Neuronal stem cell (in vitro differentiated cells): ENCODE results near the gene SUCLG2. TPM values are rescaled to one million over a fixed set of nuclear protein-coding genes. Genes with fewer than 3 reads are reported as not detected.

ENCODE experiments used
- DNase-seq: peaks from one replicate; pipeline ENCODE4 v3.0.0-alpha.2; 2013; ENCODE audit warnings: low spot score
- H2AFZ ChIP-seq: one replicate; pipeline ENCODE4 v1.6.1; 2013; ENCODE audit warnings: mild to moderate bottlenecking, low read length, inconsistent platforms
- H2AK5ac ChIP-seq: 2 replicates; pipeline ENCODE4 v1.6.1; 2013; ENCODE audit warnings: low read depth, mild to moderate bottlenecking, inconsistent platforms, low read length, moderate library complexity, mixed read lengths
- H2BK120ac ChIP-seq: 2 replicates; pipeline ENCODE4 v1.6.1; 2013; ENCODE audit warnings: low read depth, mild to moderate bottlenecking, inconsistent platforms, low read length, moderate library complexity, mixed read lengths
- H2BK12ac ChIP-seq: one replicate; pipeline ENCODE4 v1.6.1; 2013; ENCODE audit warnings: low read length, inconsistent platforms
- H2BK15ac ChIP-seq: 2 replicates; pipeline ENCODE4 v1.6.1; 2013; ENCODE audit warnings: mild to moderate bottlenecking, low read length, inconsistent platforms, mixed read lengths
- H2BK5ac ChIP-seq: one replicate; pipeline ENCODE4 v1.6.1; 2013; ENCODE audit warnings: inconsistent platforms, mild to moderate bottlenecking, low read length, moderate library complexity
- H3K14ac ChIP-seq: one replicate; pipeline ENCODE4 v1.6.1; 2013; ENCODE audit warnings: low read length, inconsistent platforms
- H3K18ac ChIP-seq: 2 replicates; pipeline ENCODE4 v1.6.1; 2013; ENCODE audit warnings: low read length, inconsistent platforms
- H3K23ac ChIP-seq: 2 replicates; pipeline ENCODE4 v1.6.1; 2013; ENCODE audit warnings: low read depth, mild to moderate bottlenecking, mixed read lengths, low read length, inconsistent platforms; ENCODE audit not compliant: poor library complexity
- H3K27ac ChIP-seq: replicated peaks from 3 replicates; pipeline ENCODE4 v1.5.1; 2013; ENCODE audit warnings: low read length, inconsistent platforms
- H3K27me3 ChIP-seq, 3 experiments: 2 replicates each; pipeline ENCODE4 v1.6.1; 2013; ENCODE audit warnings: low read length in 3 of 3, mild to moderate bottlenecking in 2 of 3, inconsistent platforms in 1 of 3, low read depth in 1 of 3, mixed read lengths in 1 of 3, moderate library complexity in 1 of 3; ENCODE audit not compliant: control insufficient read depth in 3 of 3, insufficient read depth in 3 of 3
- H3K36me3 ChIP-seq, 2 donors: replicated peaks in 1 of 2; 2 replicates each; pipeline ENCODE4 v1.6.1; 2013; ENCODE audit warnings: low read length in 2 of 2; ENCODE audit not compliant: control insufficient read depth in 2 of 2, insufficient read depth in 2 of 2
- H3K4ac ChIP-seq: 2 replicates; pipeline ENCODE4 v1.6.1; 2013; ENCODE audit warnings: inconsistent platforms, mild to moderate bottlenecking, low read length, moderate library complexity
- H3K4me1 ChIP-seq, 2 donors: 1 replicate in 1 of 2; 2 replicates in 1 of 2; pipeline ENCODE4 v1.6.1; 2013; ENCODE audit warnings: low read length in 2 of 2, low read depth in 1 of 2; ENCODE audit not compliant: control insufficient read depth in 2 of 2, insufficient read depth in 1 of 2
- H3K4me2 ChIP-seq: one replicate; pipeline ENCODE4 v1.6.1; 2013; ENCODE audit warnings: mild to moderate bottlenecking, low read length, inconsistent platforms; ENCODE audit not compliant: insufficient read depth, poor library complexity, severe bottlenecking
- H3K4me3 ChIP-seq, 2 donors: 2 replicates each; pipeline ENCODE4 v1.5.1; 2013; ENCODE audit warnings: low read length in 2 of 2, mild to moderate bottlenecking in 2 of 2, inconsistent platforms in 1 of 2, moderate library complexity in 1 of 2
- H3K79me1 ChIP-seq: one replicate; pipeline ENCODE4 v1.6.1; 2013; ENCODE audit warnings: low read depth, mild to moderate bottlenecking, inconsistent platforms, low read length, moderate library complexity
- H3K9ac ChIP-seq: one replicate; pipeline ENCODE4 v1.6.1; 2013; ENCODE audit warnings: mild to moderate bottlenecking, low read depth, low read length, inconsistent platforms; ENCODE audit not compliant: poor library complexity
- H3K9me3 ChIP-seq, 2 donors: replicated peaks in 1 of 2; 2 replicates each; pipeline versions ENCODE3 to v1.6.1; 2013; ENCODE audit warnings: low read length in 2 of 2, mild to moderate bottlenecking in 2 of 2, inconsistent platforms in 1 of 2, low read depth in 1 of 2, mixed read lengths in 1 of 2, moderate library complexity in 1 of 2; ENCODE audit not compliant: control insufficient read depth in 2 of 2, insufficient read depth in 1 of 2
- H4K8ac ChIP-seq: one replicate; pipeline ENCODE4 v1.6.1; 2013; ENCODE audit warnings: low read depth, mild to moderate bottlenecking, inconsistent platforms, low read length, moderate library complexity
- H4K91ac ChIP-seq: one replicate; pipeline ENCODE4 v1.6.1; 2013; ENCODE audit warnings: low read length, low read depth, mild to moderate bottlenecking, inconsistent platforms; ENCODE audit not compliant: poor library complexity
- WGBS, 2 donors: extraction: QIAGEN DNeasy Blood & Tissue Kit; methylation state at CpG; one replicate each; pipeline ENCODE4 v1.1.7; 2013; ENCODE audit warnings: missing lambda C conversion rate in 2 of 2, mixed read lengths in 1 of 2; ENCODE audit not compliant: insufficient read length in 2 of 2, insufficient replicate concordance in 1 of 2; ENCODE audit errors: extremely low coverage in 2 of 2; 5-methylcytosine and 5-hydroxymethylcytosine counted together
- polyA plus RNA-seq, 2 experiments: library from polyadenylated mRNA; stranded (reverse); fragments of 200-250 nt; gene quantifications; one replicate each; pipeline ENCODE4 v1.2.3, GENCODE V29; 2013

SUCLG2 gene
- 34.0 TPM for polyA plus RNA-seq (2013, experiment 1 of 2)
- 35.8 TPM for polyA plus RNA-seq (2013, experiment 2 of 2)

GRCh38 chr3:67654099-67654843 lies at the start of gene SUCLG2:
SUCLG2 (minus strand) TSS chr3:67654612; CDS start chr3:67654586, 26 bp downstream.
- Histone ChIP-seq H3K14ac (no peak within 1 kb of the TSS), H2AFZ (peak within 1 kb of the TSS; percentile 98), H4K91ac (no peak within 1 kb of the TSS), H3K9me3 (peaks cover 2 to 12% of the 10 kb centered on the region in 2 donors), H3K4ac (peak within 1 kb of the TSS; percentile 55), H3K9ac (peak within 1 kb of the TSS; percentile 88), H3K36me3 (peaks cover 0 to 6% of the 10 kb centered on the region in 2 donors), H2BK5ac (peak within 1 kb of the TSS; percentile 68), H3K27me3 (no peaks in the 10 kb centered on the region), H2BK12ac (peak within 1 kb of the TSS; percentile 17), H3K23ac (peak within 1 kb of the TSS; percentile 76), H2BK15ac (peak within 1 kb of the TSS; percentile 2), H3K4me2 (peak within 1 kb of the TSS; percentile 77), H3K79me1 (peaks cover 2% of the 10 kb centered on the region), H3K27ac (peak within 1 kb of the TSS; percentile 70), H3K4me3 (peak within 1 kb of the TSS; percentile 72 to 94), H3K18ac (peak within 1 kb of the TSS; percentile 99), H4K8ac (no peak within 1 kb of the TSS), H3K4me1 (peaks cover 9 to 11% of the 10 kb centered on the region in 2 donors), H2AK5ac (no peak within 1 kb of the TSS), H2BK120ac (peak within 1 kb of the TSS; percentile 27)
- no CpG with 5 or more reads among the region's 66 CpGs for WGBS, 2 donors
- peak; percentile 72 for DNase-seq

- Histone ChIP-seq H3K4me2 (no peak overlapping the region), H2AFZ (no peak overlapping the region)
These were observed 46.2 kb upstream of the SUCLG2 start for GRCh38 chr3:67700596-67700995.

GRCh38 chr3:67699882-67700281 lies 45.5 kb upstream of the SUCLG2 start:
- Histone ChIP-seq H3K4me1 (no peaks in the 10 kb centered on the region), H4K91ac (no peak overlapping the region), H3K36me3 (no peaks in the 10 kb centered on the region), H3K27ac (no peak overlapping the region), H2AK5ac (no peak overlapping the region), H2BK12ac (no peak overlapping the region), H2BK15ac (no peak overlapping the region), H2BK120ac (no peak overlapping the region), H3K23ac (no peak overlapping the region), H3K79me1 (no peaks in the 10 kb centered on the region), H3K4ac (no peak overlapping the region), H3K9me3 (no peaks in the 10 kb centered on the region), H2AFZ (no peak overlapping the region), H3K14ac (no peak overlapping the region), H4K8ac (no peak overlapping the region), H2BK5ac (no peak overlapping the region), H3K9ac (no peak overlapping the region), H3K4me2 (no peak overlapping the region), H3K27me3 (no peaks in the 10 kb centered on the region), H3K4me3 (no peak overlapping the region), H3K18ac (no peak overlapping the region)
- no CpG with 5 or more reads among the region's 5 CpGs for WGBS, 2 donors
- no peak for DNase-seq

More at GRCh38 chr3:67700596-67700995, 46.2 kb upstream of the SUCLG2 start:
- no peaks in the 10 kb centered on the region for H3K4me1 ChIP-seq
- no peak overlapping the region for H3K4ac ChIP-seq
- DNase-seq: no peak
- H3K9ac ChIP-seq: no peak overlapping the region
- no peaks in the 10 kb centered on the region for H3K36me3 ChIP-seq
- H2BK120ac ChIP-seq: no peak overlapping the region
- H3K9me3 ChIP-seq: no peaks in the 10 kb centered on the region
- H2BK15ac ChIP-seq: no peak overlapping the region
- H3K23ac ChIP-seq: no peak overlapping the region
- no peak overlapping the region for H2AK5ac ChIP-seq
- H3K14ac ChIP-seq: no peak overlapping the region
- H2BK12ac ChIP-seq: no peak overlapping the region
- H3K27me3 ChIP-seq: no peaks in the 10 kb centered on the region
- no peak overlapping the region for H3K18ac ChIP-seq
- no CpG with 5 or more reads among the region's 4 CpGs for WGBS, 2 donors
- H3K4me3 ChIP-seq: no peak overlapping the region
- H3K27ac ChIP-seq: no peak overlapping the region
- no peak overlapping the region for H2BK5ac ChIP-seq
- H3K79me1 ChIP-seq: no peaks in the 10 kb centered on the region
- H4K91ac ChIP-seq: no peak overlapping the region
- no peak overlapping the region for H4K8ac ChIP-seq

GRCh38 chr3:67692621-67693020 lies 38.2 kb upstream of the SUCLG2 start:
- H2BK15ac ChIP-seq: no peak overlapping the region
- no peaks in the 10 kb centered on the region for H3K36me3 ChIP-seq
- no peak overlapping the region for H4K91ac ChIP-seq
- H2BK120ac ChIP-seq: no peak overlapping the region
- no peaks in the 10 kb centered on the region for H3K79me1 ChIP-seq
- no peak overlapping the region for H3K4ac ChIP-seq
- H2BK12ac ChIP-seq: no peak overlapping the region
- H3K4me1 ChIP-seq: no peaks in the 10 kb centered on the region
- H3K27me3 ChIP-seq: no peaks in the 10 kb centered on the region
- no peak overlapping the region for H3K18ac ChIP-seq
- H3K4me3 ChIP-seq: no peak overlapping the region
- no peak overlapping the region for H2BK5ac ChIP-seq
- H3K14ac ChIP-seq: no peak overlapping the region
- no peak overlapping the region for H3K23ac ChIP-seq
- DNase-seq: no peak
- no peak overlapping the region for H2AK5ac ChIP-seq
- no CpG with 5 or more reads among the region's 4 CpGs for WGBS, 2 donors
- no peak overlapping the region for H3K27ac ChIP-seq
- H3K4me2 ChIP-seq: no peak overlapping the region
- no peak overlapping the region for H2AFZ ChIP-seq
- no peaks in the 10 kb centered on the region for H3K9me3 ChIP-seq
- H4K8ac ChIP-seq: no peak overlapping the region
- H3K9ac ChIP-seq: no peak overlapping the region
